ENCODE results near the gene LILRB2.
"Not testable (repeated sequence)": the region's sequence is repeated elsewhere in the genome, so short reads cannot be mapped to it uniquely, and the experiment has no call there.

LILRB2 gene

GRCh38 chr19:54271106-54271505 lies 9.8 kb downstream of the LILRB2 start:
- DNase-seq: no peak

- DNase-seq: no peak
Observed at GRCh38 chr19:54268936-54269335, 12.0 kb downstream of the LILRB2 start.

GRCh38 chr19:54266133-54266532 lies 14.8 kb downstream of the LILRB2 start:
- DNase-seq: peak; percentile 38 to 65

DNA sequence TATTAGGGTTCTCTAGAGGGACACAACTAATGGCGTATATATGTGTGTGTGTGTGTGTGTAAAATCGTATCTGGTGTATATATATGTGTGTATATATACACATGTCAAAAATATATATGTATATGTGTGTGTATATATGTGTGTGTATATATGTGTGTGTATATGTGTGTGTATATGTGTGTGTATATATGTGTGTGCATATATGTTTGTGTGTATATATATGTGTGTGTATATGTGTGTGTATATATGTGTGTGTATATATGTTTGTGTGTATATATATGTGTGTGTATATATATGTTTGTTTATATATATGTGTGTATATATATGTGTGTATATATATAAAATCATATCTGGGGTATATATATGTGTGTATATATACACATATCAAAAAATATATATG lies 18.4 kb downstream of the LILRB2 start:
- DNase-seq: no peak

DNA sequence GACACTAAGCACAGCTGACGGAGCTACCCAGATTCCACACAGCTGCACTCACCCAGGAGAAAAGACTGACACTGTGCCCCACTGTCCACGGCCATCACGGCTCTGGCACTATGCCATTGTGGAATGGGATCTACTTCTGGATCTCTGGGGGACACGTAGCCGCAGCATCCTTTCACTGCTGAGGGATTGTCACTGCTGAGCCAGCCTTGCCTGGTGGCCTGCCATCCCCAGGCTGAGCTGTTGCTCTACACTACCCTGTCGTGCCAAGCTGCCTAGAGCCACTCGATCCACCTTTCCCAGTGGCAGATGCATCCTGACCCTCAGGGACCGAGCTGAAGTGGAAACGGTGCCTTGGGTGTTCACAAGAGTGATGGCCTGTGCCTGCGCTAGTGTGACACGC lies 18.8 kb downstream of the LILRB2 start:
- DNase-seq: no peak

- no peak for DNase-seq
Observed at GRCh38 chr19:54257116-54257480, 23.8 kb downstream of the LILRB2 start, which contains the start of gene LILRB5. TSS of gene LILRB5 (minus strand) at chr19:54257273. CDS start at chr19:54257193, 80 bp downstream.

- no peak for DNase-seq
Observed at GRCh38 chr19:54256250-54257115, 24.4 kb downstream of the LILRB2 start.

DNA sequence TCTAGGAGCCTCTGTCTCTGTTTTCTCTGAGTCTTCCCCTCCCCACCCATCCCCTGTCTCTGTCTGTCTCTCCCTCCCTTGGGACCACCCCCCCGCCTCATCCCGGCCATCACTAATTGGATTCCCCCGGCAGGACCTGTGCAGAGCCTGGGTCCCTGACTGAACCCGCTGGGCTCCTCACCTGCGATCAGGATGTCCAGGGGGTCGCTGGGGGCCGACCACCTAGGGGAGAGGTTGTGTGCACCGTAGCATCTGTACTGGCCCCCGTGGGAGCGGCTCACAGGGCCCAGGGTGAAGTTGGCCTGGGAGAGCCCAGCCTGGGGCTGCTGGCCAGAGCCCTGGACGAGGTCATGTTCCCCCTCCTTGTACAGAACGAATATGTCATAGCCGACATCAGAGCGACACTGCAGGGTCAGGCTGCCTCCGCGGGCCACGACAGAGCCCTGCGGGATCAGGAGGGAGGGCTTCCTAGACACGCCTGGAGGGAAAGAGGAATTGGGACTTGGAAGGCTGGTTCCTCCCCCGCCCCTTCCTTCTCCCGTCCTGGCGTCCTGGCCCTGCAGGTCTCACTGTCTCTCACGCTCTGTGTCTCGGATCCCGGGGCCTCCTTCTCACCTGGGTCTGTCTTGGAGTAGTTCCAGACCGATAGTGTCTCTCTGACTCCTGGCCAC lies 25.7 kb downstream of the LILRB2 start:
- DNase-seq: no peak

DNA sequence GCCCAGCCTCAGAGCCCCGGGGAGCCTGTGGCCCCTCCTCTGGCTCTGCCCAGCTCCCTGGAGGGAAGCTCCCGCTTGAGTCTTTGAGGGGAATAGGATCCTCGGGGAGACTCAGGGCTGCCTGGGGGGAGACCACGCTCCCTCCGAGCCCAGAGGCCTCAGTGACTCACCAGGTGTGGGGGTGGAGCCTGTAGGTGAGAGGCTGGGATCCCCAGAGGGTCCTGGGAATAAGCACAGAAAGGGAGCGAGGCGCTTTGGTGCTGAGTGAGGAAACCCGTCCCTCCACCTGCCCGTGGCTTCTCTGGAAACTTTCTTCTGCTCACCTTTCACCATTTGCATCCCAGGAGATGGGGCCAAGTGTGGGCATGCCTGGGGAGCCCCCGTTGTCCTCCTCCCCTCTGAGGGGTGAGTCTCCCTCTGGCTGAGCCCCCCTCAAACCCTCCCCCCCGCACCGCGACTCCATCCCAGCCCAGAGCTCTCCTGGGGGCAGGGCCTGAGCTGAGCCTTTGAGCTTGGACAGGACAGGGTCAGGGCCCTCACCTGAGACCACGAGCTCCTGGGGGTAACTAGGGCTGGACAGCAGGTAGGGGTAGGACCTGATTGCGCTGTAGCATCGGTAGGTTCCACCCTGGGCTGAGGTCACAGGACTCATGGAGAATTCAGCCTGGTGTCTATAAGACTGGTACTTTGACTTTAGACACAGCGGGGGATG lies 26.6 kb downstream of the LILRB2 start:
- no peak for DNase-seq

DNA sequence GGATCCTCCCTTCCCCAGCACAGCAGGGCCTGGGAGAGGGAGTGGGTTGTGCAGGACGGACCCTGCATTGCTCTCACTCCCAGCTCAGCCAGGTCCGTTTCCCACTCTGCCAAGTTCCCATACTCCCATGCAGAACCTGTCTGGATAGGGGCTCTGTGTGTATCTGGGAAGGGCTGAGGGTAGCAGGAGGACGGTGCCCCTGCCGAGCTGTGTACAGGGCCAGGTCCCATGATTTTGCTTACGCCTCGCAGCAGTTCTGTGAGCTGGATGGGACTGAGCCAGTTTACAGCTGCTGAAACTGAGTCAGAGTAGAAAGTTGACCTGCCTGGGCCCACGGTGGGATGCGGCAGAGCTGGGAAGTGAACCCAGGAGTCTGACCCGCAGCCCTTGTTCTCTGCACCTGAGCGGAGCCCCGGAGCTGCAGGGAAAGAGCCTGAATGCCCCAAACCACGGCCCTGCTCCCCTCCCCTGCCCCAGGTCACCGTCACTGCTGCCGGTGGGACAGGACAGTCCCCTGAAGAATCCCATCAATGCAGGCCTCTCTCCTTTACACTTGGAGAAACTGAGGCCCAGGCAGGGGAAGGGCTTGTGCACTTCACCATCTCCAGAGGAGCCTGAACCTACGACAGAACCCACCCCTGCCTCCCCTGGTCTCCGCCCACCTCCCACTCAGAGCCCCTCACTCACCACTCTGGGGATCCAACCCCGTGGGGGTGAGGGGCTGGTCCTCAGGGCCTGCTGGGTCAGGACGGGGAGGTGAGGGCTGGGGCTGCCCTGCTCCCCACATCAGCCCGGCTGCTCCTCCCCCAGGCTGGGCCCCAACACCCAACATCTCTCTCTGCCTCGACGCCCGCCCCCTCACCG lies 27.3 kb downstream of the LILRB2 start:
- no peak for DNase-seq

- no peak for DNase-seq
Observed at GRCh38 chr19:54252845-54253244, 28.1 kb downstream of the LILRB2 start.

DNA sequence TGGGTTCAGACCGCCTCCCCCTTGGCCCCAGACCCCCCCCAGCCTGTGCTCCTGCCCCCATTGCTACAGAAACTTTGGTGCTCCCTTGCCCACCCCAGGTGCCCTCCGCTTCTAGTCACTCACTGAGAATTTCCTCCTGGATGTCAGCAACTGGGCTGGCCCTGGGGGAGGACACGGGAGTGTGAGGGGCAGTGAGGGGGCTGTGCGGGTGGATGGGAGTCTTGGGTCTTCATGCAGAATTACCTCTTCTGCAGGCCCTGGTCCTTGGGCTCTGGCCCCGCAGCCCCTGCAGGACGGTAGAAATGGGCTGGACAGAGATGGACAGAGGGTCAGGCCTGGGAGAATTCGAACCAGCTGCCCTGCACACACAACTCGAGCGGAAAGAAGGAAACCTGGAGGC lies 28.7 kb downstream of the LILRB2 start:
- no peak for DNase-seq

DNA sequence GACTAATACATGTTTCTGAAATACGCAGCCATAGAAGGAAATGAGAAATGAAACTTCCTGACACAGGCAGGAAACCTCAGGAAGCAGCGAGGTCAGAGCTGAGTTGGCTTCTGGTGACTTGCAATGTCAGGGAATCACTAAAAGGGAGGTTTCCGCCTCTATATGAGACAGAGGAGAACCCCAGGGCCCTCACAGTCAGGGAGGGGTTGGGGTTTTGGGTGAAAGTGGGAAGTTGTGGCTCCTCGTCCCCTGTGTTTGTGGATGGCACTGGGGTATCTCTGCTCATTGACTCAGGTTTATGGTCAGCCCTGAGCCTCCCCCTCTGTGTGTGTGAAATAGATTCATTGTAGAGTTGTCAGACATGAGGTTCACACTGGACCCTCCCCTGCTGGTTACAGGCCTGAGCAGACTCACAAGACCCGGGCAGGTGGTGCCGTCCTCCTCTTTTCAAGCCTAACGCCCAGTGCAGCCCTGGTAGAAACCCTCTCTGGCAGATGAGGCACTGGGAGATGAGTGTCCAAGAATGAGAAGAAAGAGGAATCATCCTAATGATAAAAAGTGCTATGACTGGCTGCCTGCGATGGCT lies 32.8 kb downstream of the LILRB2 start:
- DNase-seq: no peak

DNA sequence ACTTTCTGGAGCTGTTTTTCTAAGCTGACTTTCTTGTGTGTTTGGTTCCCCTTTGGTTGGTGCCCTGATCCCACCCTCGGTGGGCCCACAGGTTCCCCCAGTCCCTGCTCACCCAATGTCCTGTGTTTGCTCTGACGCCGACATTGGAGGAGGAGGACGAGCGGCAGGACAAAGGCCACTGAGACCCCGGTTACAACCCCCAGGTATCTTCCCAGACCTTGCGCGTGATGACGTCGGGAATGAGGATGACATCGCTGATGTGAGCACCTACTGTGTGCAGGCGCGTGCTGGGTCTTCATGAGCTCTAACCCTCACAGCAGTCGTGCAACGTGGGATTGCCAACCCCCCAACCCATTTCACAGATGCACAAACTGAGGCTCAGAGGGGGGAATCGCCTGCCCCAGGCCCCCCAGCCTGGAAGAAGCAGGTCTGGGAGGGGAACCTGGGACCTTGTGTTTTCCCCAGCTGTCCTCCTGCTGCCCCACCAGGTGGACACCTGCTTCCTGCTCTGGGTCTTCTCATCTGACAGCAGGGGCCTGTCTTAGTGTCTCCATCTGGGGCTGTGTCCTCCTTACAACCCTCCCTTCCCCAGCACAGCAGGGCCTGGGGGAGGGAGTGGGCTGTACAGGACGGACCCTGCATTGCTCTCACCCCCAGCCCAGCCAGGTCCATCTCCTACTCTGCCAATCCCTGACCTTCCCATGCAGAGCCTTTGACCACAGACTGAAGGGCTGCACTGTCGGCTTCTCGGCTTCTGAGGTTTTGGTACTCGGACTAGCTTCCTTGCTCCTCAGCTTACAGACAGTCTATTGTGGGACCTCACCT lies 33.6 kb downstream of the LILRB2 start:
- DNase-seq: no peak

- no peak for DNase-seq
Observed at GRCh38 chr19:54245936-54246335, 35.0 kb downstream of the LILRB2 start.

- DNase-seq: not testable (repeated sequence)
Observed at GRCh38 chr19:54243809-54244208, 37.1 kb downstream of the LILRB2 start.

DNA sequence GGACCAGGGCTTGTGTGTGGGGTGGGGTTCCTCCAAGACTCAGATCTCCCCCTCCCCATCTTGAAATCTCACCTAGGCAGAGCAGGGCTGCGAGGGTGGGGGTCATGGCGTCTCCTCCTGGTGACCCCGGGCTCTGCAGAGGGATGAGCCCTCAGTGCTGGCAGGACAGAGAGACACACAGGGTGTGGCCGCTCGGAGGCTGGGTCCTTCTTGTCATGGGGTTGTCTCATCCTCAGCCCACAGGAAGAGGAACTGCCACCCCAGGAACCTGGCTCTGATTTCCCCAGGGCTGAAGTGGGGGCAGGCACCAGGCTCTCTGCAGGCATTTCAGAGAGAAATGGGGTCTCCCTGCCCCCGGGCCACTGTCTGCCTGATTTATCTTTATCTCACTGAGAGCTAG lies 38.3 kb downstream of the LILRB2 start, which contains the start of gene LILRA6:
LILRA6 (minus strand) TSS at position 145 of the 400 bp plus-strand sequence.
- not testable (repeated sequence) for DNase-seq

GRCh38 chr19:54242234-54242633 lies 38.7 kb downstream of the LILRB2 start:
- DNase-seq: not testable (repeated sequence)

DNA sequence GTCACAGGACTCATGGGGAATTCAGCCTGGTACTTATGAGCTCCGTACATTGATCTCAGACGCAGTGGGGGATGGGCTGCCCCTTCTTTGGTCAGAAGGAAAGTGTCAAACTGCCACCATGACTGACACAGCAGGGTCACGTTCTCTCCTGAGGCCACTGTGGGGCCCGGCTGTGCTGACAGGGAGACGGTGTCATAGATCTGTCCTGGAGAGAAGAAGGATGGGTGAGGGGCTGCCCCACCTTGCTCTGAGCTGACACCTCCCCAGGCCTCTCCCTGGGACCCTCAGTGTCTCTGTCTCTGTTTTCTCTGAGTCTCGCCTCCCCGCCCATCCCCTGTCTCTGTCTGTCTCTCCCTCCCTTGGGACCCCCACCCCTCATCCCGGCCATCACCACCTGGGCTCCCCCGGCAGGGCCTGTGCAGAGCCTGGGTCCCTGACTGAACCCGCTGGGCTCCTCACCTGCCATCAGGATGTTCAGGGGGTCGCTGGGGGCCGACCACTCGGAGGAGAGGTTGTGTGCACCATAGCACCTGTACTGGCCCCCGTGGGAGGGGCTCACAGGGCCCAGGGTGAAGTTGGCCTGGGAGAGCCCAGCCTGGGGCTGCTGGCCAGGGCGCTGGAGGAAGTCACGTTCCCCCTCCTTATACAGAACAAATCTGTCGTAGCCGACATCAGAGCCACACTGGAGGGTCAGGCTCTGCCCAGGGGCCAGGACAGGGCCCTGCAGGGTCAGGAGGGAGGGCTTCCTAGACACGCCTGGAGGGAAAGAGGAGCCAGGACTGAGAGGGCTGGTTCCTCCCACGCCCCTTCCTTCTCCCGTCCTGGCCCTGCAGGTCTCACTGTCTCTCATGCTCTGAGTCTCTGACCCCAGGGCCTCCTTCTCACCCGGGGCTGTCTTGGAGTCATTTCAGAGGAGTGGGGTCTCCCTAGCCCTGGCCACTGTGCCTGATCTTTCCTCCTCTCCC lies 40.3 kb downstream of the LILRB2 start:
- DNase-seq: not testable (repeated sequence)

Data from SHP77 (cell line).